Measurements from ENCODE around the gene STRN.
"Not testable (repeated sequence)": the region's sequence is repeated elsewhere in the genome, so short reads cannot be mapped to it uniquely, and the experiment has no call there.

The STRN gene, protein sequence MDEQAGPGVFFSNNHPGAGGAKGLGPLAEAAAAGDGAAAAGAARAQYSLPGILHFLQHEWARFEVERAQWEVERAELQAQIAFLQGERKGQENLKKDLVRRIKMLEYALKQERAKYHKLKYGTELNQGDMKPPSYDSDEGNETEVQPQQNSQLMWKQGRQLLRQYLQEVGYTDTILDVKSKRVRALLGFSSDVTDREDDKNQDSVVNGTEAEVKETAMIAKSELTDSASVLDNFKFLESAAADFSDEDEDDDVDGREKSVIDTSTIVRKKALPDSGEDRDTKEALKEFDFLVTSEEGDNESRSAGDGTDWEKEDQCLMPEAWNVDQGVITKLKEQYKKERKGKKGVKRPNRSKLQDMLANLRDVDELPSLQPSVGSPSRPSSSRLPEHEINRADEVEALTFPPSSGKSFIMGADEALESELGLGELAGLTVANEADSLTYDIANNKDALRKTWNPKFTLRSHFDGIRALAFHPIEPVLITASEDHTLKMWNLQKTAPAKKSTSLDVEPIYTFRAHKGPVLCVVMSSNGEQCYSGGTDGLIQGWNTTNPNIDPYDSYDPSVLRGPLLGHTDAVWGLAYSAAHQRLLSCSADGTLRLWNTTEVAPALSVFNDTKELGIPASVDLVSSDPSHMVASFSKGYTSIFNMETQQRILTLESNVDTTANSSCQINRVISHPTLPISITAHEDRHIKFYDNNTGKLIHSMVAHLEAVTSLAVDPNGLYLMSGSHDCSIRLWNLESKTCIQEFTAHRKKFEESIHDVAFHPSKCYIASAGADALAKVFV

DNA sequence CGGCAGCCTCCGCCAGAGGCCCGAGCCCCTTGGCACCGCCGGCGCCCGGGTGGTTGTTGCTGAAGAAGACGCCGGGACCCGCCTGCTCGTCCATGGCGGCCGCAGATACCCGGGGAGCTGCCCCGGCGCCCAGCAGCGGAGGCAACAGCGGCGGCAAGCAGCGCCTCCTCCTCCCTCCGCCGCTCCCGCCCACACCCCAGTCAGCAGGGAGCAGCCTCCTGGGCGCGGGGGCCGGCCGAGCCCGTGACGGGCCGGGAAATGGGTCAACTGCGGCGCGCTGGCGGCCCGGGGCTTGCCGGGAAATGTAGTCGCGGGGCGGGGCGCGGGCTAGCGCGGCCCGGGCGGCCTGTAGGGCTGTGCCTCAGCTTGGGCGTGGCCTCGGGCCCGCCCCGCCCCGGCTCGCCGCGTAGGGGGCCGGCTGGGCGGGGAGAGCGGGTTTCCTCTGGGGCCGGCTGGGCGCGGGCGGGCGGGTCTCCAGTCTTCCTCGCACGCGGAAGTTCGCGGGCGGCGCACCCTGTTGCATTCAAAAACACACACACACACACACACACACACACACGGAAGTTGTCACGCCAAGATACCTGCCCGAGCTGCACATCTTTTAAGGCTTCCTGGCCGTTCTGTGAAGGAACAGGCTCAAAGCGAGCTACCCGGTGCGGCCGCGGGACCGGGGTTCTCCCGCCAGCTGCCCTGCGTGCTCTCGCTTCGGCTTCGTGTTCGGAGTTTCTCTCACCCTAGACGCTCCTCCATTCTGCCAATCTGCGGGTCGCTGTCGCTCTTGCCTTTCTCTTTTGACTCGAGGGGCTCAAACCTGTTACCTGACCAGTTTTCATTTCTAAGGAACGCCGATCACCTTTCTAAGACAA lies at the start of gene STRN:
Gene STRN, minus strand, starts transcription at position 167 of the 866 bp plus-strand sequence. Its CDS starts 73 bp downstream, at position 94.
- DNase-seq (ENCODE audit: low spot score) (peak; percentile 100), FAIRE-seq (peak; percentile 91)

DNA sequence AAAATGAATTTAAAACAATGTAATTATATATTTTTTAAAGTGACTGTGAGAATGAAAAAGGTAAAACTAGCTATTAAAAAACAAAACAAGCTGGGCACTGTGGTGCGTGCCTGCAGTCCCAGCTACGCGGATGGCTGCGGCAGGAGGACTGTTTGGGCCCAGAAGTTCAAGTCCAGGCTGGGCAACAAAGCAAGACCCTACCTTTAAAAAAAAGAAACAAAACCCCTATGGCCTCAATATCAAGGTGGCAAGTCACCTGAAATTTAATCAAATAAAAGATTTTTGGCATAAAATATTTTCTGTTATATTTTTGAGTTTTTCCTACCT lies 46.9 kb upstream of the STRN start:
- FAIRE-seq: no peak
- no peak for DNase-seq (ENCODE audit: low spot score)

DNA sequence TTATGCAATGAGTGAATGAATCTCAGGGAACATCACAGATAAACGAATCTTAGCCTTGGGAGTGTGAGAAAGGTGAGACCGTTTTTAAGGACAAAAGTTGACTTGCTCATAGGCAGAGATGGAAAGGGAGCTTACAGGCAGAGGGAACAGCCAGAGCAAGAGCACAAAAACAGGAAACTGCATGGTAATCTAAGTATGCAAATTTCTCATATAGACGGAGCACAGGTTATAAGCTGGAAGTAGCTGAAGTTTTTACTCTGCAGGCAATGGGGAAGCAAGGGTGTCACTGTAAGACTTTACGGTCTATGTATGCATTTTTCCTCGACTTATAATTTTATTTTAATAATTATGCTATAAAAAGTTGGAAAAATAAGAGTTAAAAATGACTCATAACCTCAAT lies 44.8 kb upstream of the STRN start:
- FAIRE-seq (no peak), DNase-seq (ENCODE audit: low spot score) (no peak)

DNA sequence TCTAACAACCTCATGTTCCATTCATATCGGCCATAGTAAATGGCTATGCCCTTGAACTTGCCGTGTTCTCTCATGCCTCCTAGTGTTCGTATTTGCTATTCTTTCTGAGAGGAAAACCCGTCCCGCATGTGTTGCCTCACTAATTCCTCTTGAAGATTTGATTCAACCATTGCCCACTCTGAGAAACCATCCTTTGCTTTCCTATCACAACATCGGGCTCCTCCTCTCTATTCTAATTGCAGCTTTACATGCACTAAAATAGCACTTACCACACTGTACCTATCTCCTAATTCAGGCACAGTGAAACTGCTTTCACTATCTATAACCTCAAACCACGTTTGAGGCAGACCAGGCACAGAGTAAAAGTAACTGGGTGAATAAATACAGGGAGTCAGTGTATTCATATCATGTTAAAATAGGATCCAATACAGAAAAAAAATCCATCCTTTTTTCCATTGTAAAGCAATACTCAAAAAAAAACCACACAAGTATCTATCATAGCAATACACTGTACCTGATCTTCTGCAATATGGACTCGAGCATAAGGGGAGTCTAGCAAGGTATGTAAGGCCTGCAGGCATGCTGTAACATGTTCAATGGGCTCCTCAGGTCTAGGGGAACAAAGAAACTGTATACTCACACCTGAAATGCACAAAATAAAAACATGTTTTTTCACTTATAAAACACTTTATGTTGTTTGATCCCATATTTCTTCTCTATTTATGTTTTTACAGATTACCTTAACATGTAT lies 39.0 kb upstream of the STRN start:
- DNase-seq (ENCODE audit: low spot score): peak; percentile 5
- FAIRE-seq: no peak

DNA sequence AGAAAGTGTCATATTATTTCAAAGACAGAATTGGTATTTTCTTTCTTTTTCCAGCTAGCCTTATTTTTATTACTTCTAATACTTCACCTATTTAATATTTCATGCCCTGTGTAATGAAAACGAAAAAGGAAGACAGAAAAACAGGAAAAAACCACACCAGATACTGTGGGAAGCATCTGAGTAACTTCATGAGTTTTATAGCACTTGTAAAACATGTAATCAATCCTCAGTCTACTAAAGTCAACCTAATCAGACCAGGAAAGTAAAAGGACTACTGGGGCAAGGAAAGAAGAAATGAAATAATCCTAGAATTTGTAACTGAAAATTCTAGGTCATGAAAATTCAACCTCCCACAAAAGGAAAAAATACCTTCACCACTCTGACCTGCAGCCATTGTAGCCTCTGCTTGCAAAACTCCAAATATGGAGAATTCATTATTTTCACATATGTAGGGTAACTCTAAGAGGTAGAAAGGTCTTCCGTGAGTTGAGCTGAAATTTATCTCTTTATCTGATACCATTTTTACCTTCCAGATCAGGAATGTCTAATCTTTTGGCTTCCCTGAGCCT lies 34.7 kb upstream of the STRN start:
- FAIRE-seq (no peak), DNase-seq (ENCODE audit: low spot score) (no peak)

DNA sequence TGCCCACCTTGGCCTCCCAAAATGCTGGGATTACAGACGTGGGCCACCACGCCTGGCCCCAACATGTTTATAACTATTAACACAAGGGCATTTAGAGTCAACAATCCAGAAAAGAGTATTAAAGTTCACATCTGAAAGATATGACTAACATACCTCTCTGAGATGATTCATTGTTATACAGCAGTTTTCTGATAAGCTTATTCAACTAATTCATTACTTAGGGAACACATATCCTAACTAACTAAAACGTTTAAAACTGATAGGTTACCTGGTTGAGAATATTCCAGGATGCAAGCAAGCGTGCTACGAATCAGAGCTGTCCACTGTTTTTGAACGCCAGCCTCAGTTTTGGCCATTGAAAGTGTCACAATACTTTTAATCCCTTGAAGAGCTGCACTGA lies 34.0 kb upstream of the STRN start:
- FAIRE-seq: no peak
- no peak for DNase-seq (ENCODE audit: low spot score)

DNA sequence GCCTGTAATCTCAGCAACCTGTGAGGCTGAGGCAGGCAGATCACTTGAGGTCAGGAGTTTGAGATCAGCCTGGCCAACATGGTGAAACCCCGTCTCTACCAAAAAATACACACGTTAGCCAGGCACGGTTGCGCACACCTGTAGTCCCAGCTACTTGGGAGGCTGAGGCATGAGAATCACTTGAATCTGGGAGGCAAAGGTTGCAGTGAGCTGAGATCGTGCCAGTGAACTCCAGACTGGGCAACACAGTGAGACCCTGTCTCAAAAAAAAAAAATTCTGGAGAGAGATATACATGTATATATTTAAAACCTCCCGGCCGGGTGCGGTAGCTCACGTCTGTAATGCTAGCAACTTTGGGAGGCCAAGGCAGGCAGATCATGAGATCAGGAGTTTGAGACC lies 33.1 kb upstream of the STRN start:
- not testable (repeated sequence) for DNase-seq (ENCODE audit: low spot score); FAIRE-seq

DNA sequence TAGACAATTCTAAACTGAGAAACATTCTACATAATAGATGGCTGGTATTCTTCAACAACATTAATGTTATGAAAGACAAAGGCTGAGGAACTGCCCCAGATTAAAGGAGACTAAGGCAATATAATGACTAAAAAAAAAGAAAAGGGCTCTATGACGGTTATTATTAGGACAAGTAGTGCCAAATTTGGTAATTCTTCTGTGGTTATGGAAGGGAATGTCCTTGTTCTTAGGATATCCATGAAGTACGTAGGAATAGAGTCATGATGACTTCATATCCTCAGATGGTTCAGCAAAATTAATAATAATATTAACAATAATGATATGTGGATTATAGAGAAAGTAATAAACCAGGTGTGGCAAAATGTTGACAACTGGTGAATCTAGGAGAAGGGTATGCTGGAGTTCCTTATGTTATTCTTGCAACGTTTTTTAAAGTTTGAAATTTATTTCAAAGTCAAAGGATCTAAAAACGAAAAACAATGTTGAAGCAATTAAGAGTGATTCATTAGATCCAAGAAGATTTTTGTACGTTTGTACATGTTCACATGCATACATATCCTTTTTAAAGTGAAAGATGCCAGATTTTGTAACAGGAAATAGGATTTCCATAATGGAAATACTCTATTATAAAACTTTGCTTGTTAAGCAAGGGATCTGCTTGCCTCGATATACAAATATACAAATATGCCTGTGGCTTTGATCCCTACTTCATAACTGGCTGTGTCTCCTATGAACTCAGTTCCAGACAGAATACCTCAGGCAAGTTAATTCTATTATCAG lies 27.7 kb upstream of the STRN start:
- DNase-seq (ENCODE audit: low spot score): no peak
- no peak for FAIRE-seq

DNA sequence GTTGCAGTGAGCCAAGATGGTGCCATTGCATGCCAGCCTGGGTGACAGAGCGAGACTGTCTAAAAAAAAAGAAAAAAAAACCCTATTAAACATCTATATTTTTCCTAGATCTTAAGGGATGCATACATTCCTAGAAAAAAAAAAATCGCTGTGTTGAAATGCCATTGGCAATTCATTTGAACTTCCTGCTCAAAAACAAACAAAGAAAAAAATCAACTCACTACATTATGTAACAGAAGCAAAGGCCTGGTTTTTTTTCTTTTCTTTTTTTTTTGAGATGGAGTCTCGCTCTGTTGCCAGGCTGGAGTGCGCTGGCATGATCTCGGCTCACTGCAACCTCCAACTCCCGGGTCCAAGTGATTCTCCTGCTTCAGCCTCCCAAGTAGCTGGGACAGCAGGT lies 21.7 kb upstream of the STRN start:
- DNase-seq (ENCODE audit: low spot score): no peak
- FAIRE-seq: no peak

DNA sequence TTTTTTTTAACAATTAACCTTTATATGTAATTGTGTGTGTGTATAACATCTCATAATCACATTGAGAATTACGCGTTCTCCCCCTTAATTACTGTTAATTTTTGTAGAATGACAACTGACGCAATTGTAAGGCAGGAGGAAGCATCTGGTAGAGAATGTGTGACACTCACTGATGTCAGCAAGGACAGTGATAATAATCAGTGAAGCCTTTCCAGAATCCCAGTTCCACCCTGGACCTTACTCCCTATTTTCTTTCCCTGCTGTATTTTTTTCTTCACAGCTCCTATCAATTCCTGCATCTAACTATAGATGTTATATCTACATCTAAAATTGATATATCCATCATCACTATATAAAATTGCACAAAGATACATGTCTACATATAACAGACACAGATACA lies 16.1 kb upstream of the STRN start:
- no peak for DNase-seq (ENCODE audit: low spot score)
- no peak for FAIRE-seq

DNA sequence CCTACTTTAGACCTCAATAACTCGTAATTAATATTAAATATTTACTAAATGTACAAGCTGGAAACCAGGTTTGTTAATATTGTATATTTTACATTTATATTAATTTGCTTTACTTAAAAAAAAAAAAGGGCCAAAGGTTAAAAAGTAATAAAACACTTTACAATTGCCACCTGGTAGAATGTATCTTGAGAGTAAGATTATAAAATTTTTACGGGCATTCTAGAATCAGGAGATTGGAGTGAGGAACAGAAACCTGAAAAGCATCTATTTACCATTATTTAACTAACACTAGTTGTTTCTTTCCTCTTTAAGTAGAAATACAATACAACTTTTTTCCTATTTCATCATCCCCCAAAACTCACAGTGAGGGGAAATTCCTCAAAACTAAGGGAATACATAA lies 15.6 kb upstream of the STRN start:
- FAIRE-seq (no peak), DNase-seq (ENCODE audit: low spot score) (no peak)

DNA sequence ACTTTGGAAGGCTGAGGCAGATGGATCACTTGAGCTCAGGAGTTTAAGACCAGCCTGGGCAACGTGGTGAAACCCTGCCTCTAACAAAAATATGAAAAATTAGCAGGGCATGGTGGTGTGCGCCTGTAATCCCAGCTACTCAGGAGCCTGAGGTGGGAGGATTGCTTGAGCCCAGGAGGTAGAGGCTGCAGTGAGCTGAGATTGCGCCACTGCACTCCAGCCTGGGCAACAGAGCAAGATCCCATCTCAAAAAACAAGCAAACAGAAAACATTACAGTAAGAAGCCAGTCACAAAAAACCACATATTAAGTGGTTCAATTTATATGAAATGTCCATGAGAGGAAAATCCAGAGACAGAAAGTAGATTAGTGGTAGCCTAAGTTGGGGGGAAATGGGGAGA lies 12.7 kb upstream of the STRN start:
- DNase-seq (ENCODE audit: low spot score); FAIRE-seq: not testable (repeated sequence)

DNA sequence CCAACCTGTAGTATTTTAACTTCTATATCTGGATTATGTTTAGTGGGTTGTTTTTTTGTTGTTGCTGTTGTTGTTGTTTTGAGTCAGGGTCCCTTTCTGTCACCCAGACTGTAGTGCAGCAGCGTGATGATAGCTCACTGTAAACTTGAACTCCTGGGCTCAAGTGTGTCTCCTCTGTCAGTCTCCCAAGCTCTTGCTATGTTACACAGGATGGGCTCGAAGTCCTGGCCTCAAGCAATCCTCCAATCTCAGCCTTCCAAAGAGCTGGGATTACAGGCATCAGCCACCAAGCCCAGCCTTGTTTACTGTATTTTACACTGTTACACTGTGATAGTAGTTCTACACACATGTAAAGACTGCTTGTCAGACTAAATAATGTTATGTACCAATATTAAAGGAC lies 9.7 kb upstream of the STRN start:
- DNase-seq (ENCODE audit: low spot score) (no peak), FAIRE-seq (no peak)

DNA sequence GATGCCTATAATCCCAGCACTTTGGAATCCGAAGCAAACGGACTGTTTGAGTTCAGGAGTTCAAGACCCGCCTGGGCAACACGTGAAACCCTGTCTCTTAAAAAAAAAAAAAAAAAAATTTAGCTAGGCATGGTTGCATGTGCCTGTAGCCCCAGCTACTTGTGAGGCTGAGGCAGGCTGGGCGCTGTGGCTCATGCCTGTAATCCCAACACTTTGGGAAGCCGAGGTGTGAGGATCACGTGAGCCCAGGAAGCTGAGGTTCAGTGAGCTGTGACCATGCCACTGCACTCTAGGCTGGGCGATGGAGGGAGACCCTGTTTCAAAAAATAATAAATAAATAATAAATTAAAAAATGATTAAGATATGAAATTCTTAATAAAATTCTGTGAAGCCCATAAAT lies 9.0 kb upstream of the STRN start:
- FAIRE-seq (no peak), DNase-seq (ENCODE audit: low spot score) (no peak)

DNA sequence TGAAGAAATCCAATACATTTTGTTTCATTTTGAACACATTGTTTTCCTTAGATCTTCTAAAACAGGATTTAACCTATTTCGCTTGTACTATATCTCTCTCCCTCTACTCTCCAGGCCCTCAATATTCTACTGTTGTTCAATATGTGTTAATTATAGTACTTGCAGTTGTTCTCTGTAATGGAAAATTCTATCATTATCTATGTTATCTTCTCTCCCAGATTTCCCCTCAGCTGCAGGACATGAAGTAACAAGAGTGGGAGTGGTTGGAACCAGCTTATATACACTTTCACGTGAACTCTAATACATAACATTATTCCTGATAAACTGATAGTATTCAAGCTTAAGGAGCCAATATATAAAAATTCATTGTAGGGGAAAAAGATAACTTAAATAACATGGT lies 7.0 kb upstream of the STRN start:
- DNase-seq (ENCODE audit: low spot score): no peak
- FAIRE-seq: no peak

DNA sequence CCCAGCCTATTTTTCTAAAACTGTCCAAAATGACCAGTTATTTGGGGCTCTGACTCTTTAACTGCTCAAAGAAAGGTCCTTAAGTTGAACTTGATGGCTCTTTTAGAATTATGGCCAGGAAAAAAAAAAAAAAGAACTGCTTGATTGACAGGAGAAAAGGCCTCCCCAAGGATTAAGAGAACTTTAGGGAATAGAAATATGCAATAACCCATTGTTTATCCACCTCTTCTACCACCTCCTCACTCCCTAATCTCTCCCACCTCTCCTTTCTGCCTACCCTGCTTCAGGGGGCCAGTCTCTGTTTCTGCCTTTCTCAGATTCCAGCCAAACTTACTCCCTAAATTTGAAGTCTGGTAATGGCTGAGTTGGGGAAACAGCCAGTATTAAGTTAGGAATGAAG lies 5.7 kb upstream of the STRN start:
- FAIRE-seq: no peak
- no peak for DNase-seq (ENCODE audit: low spot score)

DNA sequence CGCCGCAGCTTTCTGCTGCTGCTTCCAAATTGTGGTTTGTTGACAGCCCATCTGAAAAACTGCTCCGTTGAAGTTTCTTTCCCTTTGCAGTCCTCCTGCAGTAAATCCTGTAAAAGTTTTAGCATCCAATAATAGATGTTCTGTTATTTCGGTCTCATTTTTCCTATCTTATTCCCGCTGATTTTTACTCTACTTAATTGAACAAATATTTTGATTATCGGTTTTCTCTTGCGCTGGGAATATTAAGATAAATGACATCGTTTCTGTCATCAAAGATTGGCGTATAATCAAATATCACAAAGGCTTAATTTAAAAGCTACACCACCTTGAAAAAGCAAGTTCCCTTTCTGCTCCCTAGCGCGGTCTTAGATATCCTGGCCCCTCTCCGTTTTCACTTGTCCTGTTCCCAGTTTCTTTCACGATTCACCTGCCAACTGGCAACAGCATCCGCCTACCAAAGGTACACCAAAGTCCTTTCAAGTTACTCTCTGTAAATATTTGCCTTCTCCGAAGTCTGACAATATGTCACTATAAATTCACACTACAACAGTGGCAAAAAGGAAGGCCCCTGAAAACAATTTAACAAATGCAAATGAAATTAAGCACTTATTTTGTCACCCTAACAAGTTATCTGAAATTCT lies 1.0 kb upstream of the STRN start:
- no peak for DNase-seq (ENCODE audit: low spot score)
- FAIRE-seq: no peak

DNA sequence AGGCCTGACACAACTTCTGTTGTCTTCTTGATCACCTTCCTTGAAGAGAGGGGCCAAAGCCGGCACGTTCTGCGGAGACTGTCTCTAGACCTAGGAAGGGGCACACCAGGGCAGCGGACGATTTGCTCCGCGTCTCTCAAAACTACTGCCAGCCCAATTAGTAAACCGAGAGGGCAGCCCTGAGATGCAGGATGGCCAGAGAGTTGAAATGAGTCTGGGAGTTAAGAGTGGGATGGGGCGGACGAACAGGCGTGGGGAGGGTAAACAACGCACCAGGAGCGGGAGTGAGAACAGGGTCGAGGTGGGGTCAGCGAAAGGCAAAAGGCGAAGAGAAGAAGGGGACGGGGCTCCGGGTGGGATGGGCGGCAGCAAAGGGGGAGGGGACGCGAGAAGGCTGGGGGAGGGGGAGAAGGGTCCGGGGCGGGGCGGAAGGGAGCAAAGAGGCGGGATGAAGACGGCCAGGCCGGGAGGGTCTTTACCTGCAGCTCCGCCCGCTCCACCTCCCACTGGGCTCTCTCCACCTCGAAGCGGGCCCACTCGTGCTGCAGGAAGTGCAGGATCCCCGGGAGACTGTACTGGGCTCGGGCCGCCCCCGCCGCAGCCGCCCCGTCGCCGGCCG lies 476 bp downstream of the STRN start:
- peak; percentile 73 for DNase-seq (ENCODE audit: low spot score)
- FAIRE-seq: no peak

DNA sequence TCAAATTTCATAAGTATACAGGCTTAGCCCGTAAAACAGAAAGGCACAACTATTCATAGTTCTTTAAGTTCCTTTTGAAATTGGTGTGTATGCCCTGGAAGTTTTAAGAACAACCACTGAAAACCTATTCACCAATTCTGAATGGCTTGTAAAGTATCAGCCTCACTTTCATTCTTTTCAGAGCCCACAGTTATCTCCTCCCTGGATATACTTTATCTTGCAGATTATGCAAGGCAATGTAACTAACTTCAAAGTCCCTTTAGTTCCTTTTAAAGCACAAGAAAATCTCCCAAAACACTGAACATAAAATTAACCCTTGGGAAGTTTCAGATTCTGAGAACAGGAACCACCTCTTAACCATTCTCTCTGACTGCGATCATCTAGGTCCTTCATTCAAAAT lies 1.1 kb downstream of the STRN start:
- FAIRE-seq: no peak
- no peak for DNase-seq (ENCODE audit: low spot score)
